Amygdala (tissue), 56 donors: ENCODE data around the gene SMARCA5.

Experiments
- DNase-seq, 56 donors: peaks; one replicate each; lab custom pipeline; 2025; lab: John Stamatoyannopoulos, UW

SMARCA5 gene

GRCh38 chr4:143531788-143532491 is 18.4 kb downstream of the SMARCA5 start:
- DNase-seq, result no peak

- no peak for DNase-seq
These were observed 25.6 kb downstream of the SMARCA5 start for GRCh38 chr4:143538979-143539669.

GRCh38 chr4:143539670-143540023 is 26.1 kb downstream of the SMARCA5 start:
- no peak for DNase-seq

- no peak for DNase-seq
These were observed 36.4 kb downstream of the SMARCA5 start for GRCh38 chr4:143549928-143550327.

GRCh38 chr4:143554728-143555597 is 41.5 kb downstream of the SMARCA5 start:
- DNase-seq, result no peak

GRCh38 chr4:143555676-143556075 is 42.2 kb downstream of the SMARCA5 start:
- DNase-seq, result no peak

GRCh38 chr4:143558286-143558685 is 44.8 kb downstream of the SMARCA5 start:
- DNase-seq, result no peak

- DNase-seq, result peak in 39 of 56 donors; percentile 3 to 64 (median 32)
These were observed 45.6 kb downstream of the SMARCA5 start for GRCh38 chr4:143558823-143559756.

GRCh38 chr4:143559757-143560147 is 46.2 kb downstream of the SMARCA5 start:
- DNase-seq, result no peak

GRCh38 chr4:143564472-143564871 is 51.0 kb downstream of the SMARCA5 start:
- DNase-seq, result no peak

- peak in 1 of 56 donors; percentile 7 for DNase-seq
These were observed 61.8 kb downstream of the SMARCA5 start for GRCh38 chr4:143575331-143575730.

GRCh38 chr4:143581331-143581946 is 67.9 kb downstream of the SMARCA5 start:
- DNase-seq, result no peak

- no peak for DNase-seq
These were observed 72.0 kb downstream of the SMARCA5 start for GRCh38 chr4:143585548-143585947.

- DNase-seq, result no peak
These were observed 72.6 kb downstream of the SMARCA5 start for GRCh38 chr4:143586080-143586479.

- no peak for DNase-seq
These were observed 74.2 kb downstream of the SMARCA5 start for GRCh38 chr4:143587703-143588102.

- DNase-seq, result no peak
These were observed 83.8 kb downstream of the SMARCA5 start for GRCh38 chr4:143597276-143597675.

GRCh38 chr4:143598816-143599215 is 85.3 kb downstream of the SMARCA5 start:
- no peak for DNase-seq

- no peak for DNase-seq
These were observed 86.3 kb downstream of the SMARCA5 start for GRCh38 chr4:143599827-143600226.

GRCh38 chr4:143606480-143606879 is 93.0 kb downstream of the SMARCA5 start:
- no peak for DNase-seq
